Measurements from ENCODE around the gene ATPAF2.

ATPAF2 gene

GRCh38 chr17:17972126-17972951 is 66.6 kb downstream of the ATPAF2 start, which contains the start of the genes DRC3 and TOM1L2:
TSS of gene DRC3 (plus strand) at chr17:17972862. CDS start at chr17:17977599, 4,737 bp downstream.
TSS of gene TOM1L2 (minus strand) at chr17:17972400. CDS start at chr17:17972313, 87 bp downstream.
- DNase-seq: peak; percentile 100
- Histone ChIP-seq H3K27me3 (replicated peaks in 2 of 5; ENCODE audit: control insufficient read depth in 4 of 5, insufficient read depth in 5 of 5, low read length in 4 of 5) (no peaks in the 10 kb centered on the region), H3K4me1 (ENCODE audit: control extremely low read depth in 1 of 4, control insufficient read depth in 4 of 4, insufficient read depth in 4 of 4, low read length in 3 of 4) (peaks cover 10 to 21% (median 17%) of the 10 kb centered on the region in 4 experiments), H3K9me3 (ENCODE audit: control extremely low read depth in 1 of 5, control insufficient read depth in 4 of 5, insufficient read depth in 2 of 5, low read depth in 1 of 5, low read length in 4 of 5) (no peaks in the 10 kb centered on the region), H3K27ac (ENCODE audit: insufficient read depth in 1 of 2, low read depth in 1 of 2, low read length in 2 of 2, poor library complexity in 1 of 2, severe bottlenecking in 2 of 2) (peak within 1 kb of the TSS; percentile 74 to 87), H3K36me3 (ENCODE audit: control insufficient read depth in 4 of 4, insufficient read depth in 4 of 4, low read length in 3 of 4) (no peaks in the 10 kb centered on the region), H3K4me3 (ENCODE audit: control insufficient read depth in 1 of 7, extremely low read depth in 1 of 7, insufficient read depth in 4 of 7, low read depth in 2 of 7, low read length in 6 of 7) (peak within 1 kb of the TSS; percentile 71 to 92 (median 78))
- 1% methylated on average over 40 of the region's 59 CpGs for WGBS (ENCODE audit: insufficient coverage)
- ChIA-PET CTCF (interaction anchor here (1.8 kb wide), 1 partner anchor 12 kb away, joined by 4 read pairs; no protein-coding TSS in a partner anchor), POLR2A (interaction anchor here (0.5 to 1.0 kb wide), 4 partner anchors 20 to 1414 kb away, joined by 3 to 6 read pairs (median 4); no protein-coding TSS in a partner anchor)

DNA sequence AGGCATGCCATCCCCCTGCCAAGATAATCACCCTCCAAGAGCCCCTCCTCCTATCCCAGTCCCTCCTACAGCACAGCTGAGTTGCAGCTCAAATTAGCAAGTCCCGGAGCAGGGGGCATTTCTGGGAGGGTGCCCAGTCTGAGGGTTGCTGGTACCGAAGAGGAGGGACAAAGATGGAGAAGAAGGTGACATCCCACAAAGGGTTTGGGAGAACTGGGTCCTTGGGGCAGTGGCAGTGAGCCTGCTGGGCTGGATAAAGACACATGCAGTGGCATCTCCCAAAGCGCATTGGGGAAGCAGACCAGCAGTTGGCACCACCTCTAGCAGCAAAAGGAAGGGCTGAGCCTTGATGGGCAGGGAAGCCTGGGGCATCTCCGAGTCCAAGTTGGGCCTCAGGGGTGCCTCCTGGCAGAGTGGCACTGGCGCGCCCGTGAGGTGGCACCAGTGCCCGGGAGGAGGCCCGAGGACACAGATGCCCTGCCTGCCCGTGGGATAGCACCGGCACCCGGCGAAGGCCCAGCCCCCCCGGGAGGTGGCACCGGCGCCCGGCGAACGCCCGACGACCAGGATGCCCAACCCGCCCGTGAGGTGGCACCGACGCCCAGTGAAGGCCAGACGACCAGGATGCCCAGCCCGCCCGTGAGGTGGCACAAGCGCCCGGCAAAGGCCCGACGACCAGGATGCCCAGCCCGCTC is 67.4 kb downstream of the ATPAF2 start:
- peak in 1 of 3 donors; percentile 13 for DNase-seq
- 0% methylated on average over 28 of the region's 33 CpGs for WGBS (ENCODE audit: insufficient coverage)

GRCh38 chr17:17970699-17971430 is 68.1 kb downstream of the ATPAF2 start:
- CTCF ChIA-PET: interaction anchor here (1.0 kb wide), 1 partner anchor 12 kb away, joined by 4 read pairs; no protein-coding TSS in a partner anchor
- no peak overlapping the region for H3K27ac ChIP-seq (ENCODE audit: insufficient read depth in 1 of 2, low read depth in 1 of 2, low read length in 2 of 2, poor library complexity in 1 of 2, severe bottlenecking in 2 of 2)
- no peaks in the 10 kb centered on the region for H3K36me3 ChIP-seq (ENCODE audit: control insufficient read depth in 4 of 4, insufficient read depth in 4 of 4, low read length in 3 of 4)
- DNase-seq: no peak
- POLR2A ChIA-PET: no interaction called here
- peaks cover 10 to 21% (median 17%) of the 10 kb centered on the region in 4 experiments for H3K4me1 ChIP-seq (ENCODE audit: control extremely low read depth in 1 of 4, control insufficient read depth in 4 of 4, insufficient read depth in 4 of 4, low read length in 3 of 4)
- H3K27me3 ChIP-seq (replicated peaks in 2 of 5; ENCODE audit: control insufficient read depth in 4 of 5, insufficient read depth in 5 of 5, low read length in 4 of 5): no peaks in the 10 kb centered on the region
- no peaks in the 10 kb centered on the region for H3K9me3 ChIP-seq (ENCODE audit: control extremely low read depth in 1 of 5, control insufficient read depth in 4 of 5, insufficient read depth in 2 of 5, low read depth in 1 of 5, low read length in 4 of 5)
- peak overlapping the region in 5 of 7 experiments; percentile 23 to 90 (median 79) for H3K4me3 ChIP-seq (ENCODE audit: control insufficient read depth in 1 of 7, extremely low read depth in 1 of 7, insufficient read depth in 4 of 7, low read depth in 2 of 7, low read length in 6 of 7)
- 100% methylated on average over 1 of the region's 1 CpG for WGBS (ENCODE audit: insufficient coverage)

More for the DNA sequence above, 67.4 kb downstream of the ATPAF2 start:
- ChIA-PET POLR2A (interaction anchor here (0.7 to 1.0 kb wide), 2 partner anchors 101 to 133 kb away, joined by 3 to 4 read pairs; no protein-coding TSS in a partner anchor), CTCF (interaction anchor here (1.0 kb wide), 1 partner anchor 13 kb away, joined by 4 read pairs; no protein-coding TSS in a partner anchor)
- H3K36me3 ChIP-seq (ENCODE audit: control insufficient read depth in 4 of 4, insufficient read depth in 4 of 4, low read length in 3 of 4): no peaks in the 10 kb centered on the region
- H3K4me1 ChIP-seq (ENCODE audit: control extremely low read depth in 1 of 4, control insufficient read depth in 4 of 4, insufficient read depth in 4 of 4, low read length in 3 of 4): peaks cover 10 to 21% (median 17%) of the 10 kb centered on the region in 4 experiments
- H3K27me3 ChIP-seq (replicated peaks in 2 of 5; ENCODE audit: control insufficient read depth in 4 of 5, insufficient read depth in 5 of 5, low read length in 4 of 5): no peaks in the 10 kb centered on the region
- peak overlapping the region; percentile 23 to 90 (median 78) for H3K4me3 ChIP-seq (ENCODE audit: control insufficient read depth in 1 of 7, extremely low read depth in 1 of 7, insufficient read depth in 4 of 7, low read depth in 2 of 7, low read length in 6 of 7)
- H3K9me3 ChIP-seq (ENCODE audit: control extremely low read depth in 1 of 5, control insufficient read depth in 4 of 5, insufficient read depth in 2 of 5, low read depth in 1 of 5, low read length in 4 of 5): no peaks in the 10 kb centered on the region
- H3K27ac ChIP-seq (ENCODE audit: insufficient read depth in 1 of 2, low read depth in 1 of 2, low read length in 2 of 2, poor library complexity in 1 of 2, severe bottlenecking in 2 of 2): peak overlapping the region; percentile 58 to 77
